Body of pancreas (tissue), 4 donors: ENCODE data around the gene IL11RA.
A peak's percentile ranks its signal among the peaks of the same experiment; 100 is the strongest.

Experiments
- CTCF ChIP-seq, 7 experiments: fragments of 450-650 bp in 4 of 7; fragments of 200-600 bp in 3 of 7; sonication (generic) in 3 of 7; IDR thresholded peaks; one replicate each; pipeline ENCODE4 v1.5.1; 2016 to 2019; ENCODE audit warnings: antibody characterized with exemption in 7 of 7
- POLR2A ChIP-seq, 3 donors: fragments of 450-650 bp; IDR thresholded peaks; one replicate each; pipeline ENCODE4 v1.6.1; 2016; ENCODE audit warnings: antibody characterized with exemption in 3 of 3, mild to moderate bottlenecking in 2 of 3

- TF ChIP-seq CTCF (IDR thresholded peaks at IDR 0.05) (peak; percentile 74 to 92 (median 85)), POLR2A (IDR thresholded peaks at IDR 0.05) (no peak)
Measured at GRCh38 chr9:34701023-34701768, 49.2 kb downstream of the IL11RA start.
